Thyroid gland (tissue), 4 donors: ENCODE results near the gene CYBC1.

ENCODE experiments used
- POLR2A ChIP-seq, 2 donors: fragments of 450-650 bp; IDR thresholded peaks; one replicate each; pipeline ENCODE4 v1.6.1; 2017; ENCODE audit warnings: antibody characterized with exemption in 2 of 2, mild to moderate bottlenecking in 2 of 2, moderate library complexity in 1 of 2
- TF ChIP-seq, protein P1 (sequence below), 6 experiments: fragments of 200-600 bp in 3 of 6; fragments of 450-650 bp in 3 of 6; sonication (generic) in 3 of 6; IDR thresholded peaks; one replicate each; pipeline ENCODE4 v1.5.1; 2016 to 2019; ENCODE audit warnings: antibody characterized with exemption in 6 of 6, mild to moderate bottlenecking in 2 of 6, inconsistent platforms in 1 of 6, moderate library complexity in 1 of 6

GRCh38 chr17:82495844-82496528 lies 45.4 kb upstream of the CYBC1 start:
- TF ChIP-seq, protein P1, sequence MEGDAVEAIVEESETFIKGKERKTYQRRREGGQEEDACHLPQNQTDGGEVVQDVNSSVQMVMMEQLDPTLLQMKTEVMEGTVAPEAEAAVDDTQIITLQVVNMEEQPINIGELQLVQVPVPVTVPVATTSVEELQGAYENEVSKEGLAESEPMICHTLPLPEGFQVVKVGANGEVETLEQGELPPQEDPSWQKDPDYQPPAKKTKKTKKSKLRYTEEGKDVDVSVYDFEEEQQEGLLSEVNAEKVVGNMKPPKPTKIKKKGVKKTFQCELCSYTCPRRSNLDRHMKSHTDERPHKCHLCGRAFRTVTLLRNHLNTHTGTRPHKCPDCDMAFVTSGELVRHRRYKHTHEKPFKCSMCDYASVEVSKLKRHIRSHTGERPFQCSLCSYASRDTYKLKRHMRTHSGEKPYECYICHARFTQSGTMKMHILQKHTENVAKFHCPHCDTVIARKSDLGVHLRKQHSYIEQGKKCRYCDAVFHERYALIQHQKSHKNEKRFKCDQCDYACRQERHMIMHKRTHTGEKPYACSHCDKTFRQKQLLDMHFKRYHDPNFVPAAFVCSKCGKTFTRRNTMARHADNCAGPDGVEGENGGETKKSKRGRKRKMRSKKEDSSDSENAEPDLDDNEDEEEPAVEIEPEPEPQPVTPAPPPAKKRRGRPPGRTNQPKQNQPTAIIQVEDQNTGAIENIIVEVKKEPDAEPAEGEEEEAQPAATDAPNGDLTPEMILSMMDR (IDR thresholded peaks at IDR 0.05): no peak
- TF ChIP-seq POLR2A (IDR thresholded peaks at IDR 0.05): no peak
